Measurements from ENCODE around the gene RYR3.

Gene RYR3

DNA sequence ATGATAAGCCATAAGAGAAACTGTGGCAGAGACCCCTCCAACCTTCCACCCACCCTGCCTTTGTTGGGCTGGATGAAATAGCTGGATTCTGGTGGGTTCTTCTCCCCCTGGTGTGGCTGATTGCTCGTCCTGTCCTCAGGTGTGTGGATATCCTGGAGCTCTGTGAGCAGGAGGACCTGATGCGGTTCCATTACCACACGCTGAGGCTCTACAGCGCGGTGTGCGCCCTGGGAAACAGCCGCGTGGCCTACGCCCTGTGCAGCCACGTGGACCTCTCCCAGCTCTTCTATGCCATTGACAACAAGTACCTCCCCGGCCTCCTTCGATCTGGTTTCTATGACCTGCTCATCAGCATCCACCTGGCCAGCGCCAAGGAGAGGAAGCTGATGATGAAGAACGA is 351.2 kb downstream of the RYR3 start:
- no peak for DNase-seq

DNA sequence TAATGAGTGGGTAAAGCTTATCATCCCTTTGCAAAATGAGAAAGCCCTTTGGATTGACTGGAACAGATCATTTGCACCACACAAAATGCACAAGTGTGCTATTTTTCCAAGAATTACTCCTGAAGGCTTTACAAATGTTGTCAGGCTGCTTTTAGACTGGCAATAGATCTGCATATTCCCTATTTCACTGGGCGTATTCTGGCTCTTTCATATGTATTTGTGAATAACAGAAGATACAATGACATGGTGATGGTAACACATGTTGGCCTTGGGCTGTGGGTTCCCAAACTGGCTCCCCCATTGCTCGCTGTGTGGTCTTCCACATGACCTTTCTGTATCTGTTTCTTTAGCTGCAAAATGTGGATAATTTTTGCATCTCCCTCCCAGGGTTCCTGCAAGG is 354.2 kb downstream of the RYR3 start:
- DNase-seq, result no peak

DNA sequence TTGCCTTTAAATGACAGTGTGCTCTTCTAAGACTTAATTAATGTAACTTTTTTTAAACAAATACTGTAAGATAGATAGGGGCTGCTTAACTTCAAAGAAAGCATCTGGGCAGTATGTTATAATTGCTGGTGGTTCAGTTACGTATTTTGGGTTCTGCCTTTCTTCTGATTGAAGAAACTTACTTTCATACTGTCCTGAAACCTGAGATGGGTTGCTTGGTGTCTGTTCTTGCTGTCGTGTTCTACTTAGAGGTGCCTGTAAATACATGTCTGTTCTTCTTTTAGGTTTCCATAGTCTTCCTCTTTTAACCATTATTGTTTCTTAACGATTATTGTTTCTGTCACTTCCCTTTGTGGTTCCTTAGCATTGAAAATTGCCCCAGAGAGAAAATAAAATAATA is 359.8 kb downstream of the RYR3 start:
- DNase-seq, result no peak

DNA sequence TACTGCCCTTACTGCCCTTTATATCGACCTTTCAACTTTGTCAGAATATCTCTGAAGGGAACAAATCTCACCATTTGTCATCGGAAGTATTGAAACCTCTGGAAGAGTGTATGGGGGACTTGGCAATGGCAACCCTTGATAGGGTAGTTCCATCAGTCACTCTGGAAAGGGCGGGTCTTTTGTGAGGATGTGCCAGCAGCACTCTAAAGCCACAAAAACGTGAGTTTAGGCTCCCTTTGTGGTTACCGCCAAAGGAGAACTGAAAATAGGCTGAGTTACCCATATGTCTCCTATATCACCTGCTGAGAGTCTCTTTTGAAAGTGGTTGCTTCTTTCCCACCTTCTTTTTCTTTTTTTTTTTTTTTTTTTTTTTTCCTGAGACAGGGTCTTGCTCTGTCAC is 360.7 kb downstream of the RYR3 start:
- no peak for DNase-seq

DNA sequence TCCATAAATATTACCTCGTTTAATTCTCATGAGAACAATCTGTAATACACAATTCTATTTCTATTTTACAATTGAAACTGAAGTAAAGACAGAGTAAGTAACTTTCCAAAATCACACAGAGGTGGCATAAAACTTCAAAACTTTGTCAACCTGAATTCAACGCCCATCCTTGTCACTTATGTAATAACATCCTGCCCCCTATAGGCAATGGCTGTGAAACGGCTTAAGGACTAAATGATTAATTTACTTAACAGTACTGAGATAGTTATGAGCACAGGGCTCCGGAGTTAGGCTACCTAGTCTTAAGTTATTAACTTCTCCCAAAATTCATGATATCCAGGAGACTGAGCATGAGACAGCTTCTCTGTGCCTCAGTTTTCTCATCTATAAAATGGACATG is 364.5 kb downstream of the RYR3 start:
- peak; percentile 1 for DNase-seq

DNA sequence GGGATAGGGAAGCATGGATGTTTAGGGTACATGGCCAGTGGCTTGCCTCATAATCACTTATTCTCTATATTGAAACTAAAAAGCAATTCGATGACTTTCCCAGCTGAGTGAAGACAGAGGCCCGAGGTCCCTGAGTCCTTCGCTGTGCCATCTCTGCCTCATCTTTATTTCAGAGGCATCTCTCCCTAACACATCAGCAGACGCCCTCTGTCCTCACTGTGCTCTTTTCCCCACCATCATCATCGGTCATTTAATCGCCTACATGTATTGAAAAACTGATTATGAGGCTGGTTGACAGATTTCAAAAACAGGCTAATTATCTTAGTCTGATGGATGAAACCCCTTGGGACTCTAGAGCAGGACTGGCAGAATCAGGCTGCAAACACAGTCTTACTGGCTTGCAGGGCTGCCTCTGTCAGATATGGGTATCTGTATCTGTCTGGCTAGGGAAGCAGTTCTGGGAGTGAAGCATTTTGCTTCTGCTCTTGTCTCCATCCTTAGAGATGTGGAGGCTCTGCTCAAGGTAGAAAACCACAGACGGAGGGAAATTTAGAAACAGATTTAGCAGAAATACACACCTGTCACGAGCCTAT is 366.6 kb downstream of the RYR3 start:
- no peak for DNase-seq

DNA sequence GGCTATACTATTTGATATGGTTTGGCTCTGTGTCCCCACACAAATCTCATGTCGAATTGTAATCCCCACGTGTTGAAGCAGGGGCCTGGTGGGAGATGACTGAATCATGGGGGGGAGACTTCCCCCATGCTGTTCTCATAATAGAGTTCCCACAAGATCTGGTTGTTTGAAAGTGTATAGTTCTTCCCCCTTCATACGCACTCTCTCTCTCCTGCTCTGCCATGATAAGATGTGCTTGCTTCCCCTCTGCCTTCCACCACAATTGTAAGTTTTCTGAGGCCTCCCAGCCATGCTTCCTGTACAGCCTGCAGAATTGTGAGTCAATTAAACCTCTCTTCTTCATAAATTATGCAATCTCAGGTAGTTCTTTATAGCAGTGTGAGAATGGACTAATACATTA is 367.4 kb downstream of the RYR3 start:
- DNase-seq, result no peak

DNA sequence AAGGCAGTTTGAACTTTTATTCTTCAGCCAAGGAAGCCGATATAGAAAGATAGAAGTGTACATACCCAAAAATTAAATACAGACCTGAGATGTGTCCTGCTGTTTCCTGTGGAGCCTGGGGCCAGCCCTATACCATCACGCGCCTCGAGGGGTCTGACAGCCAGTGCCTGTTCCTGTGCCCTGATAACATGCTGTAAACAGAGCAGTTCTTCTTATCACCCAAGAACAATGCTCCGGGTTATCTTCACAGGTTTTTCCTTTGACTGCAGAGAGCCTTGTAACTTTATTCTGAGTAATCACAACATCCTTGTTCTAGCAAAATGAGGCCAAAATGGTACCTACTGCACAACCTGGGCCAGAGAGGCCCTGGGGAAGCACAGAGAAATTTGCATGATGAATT is 367.8 kb downstream of the RYR3 start:
- DNase-seq, result no peak

DNA sequence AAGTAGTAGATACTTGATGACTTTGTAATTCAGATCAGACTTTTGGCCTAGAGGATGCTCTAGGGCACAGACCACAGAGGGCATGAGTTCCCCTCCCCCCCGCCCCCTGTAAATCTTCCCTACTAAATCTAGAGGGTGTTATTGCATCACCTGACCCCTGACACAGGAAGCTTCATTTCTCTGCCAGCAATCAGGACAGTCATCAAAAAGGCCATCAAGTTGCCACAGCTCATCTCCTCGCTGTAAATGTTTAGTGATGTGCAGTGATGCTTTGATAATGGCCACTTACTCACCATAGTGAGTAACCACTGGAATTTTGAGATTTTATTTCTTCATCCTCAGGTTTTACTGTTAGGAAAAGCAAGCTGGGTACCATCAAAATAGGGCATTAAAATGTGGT is 368.3 kb downstream of the RYR3 start:
- DNase-seq, result no peak

DNA sequence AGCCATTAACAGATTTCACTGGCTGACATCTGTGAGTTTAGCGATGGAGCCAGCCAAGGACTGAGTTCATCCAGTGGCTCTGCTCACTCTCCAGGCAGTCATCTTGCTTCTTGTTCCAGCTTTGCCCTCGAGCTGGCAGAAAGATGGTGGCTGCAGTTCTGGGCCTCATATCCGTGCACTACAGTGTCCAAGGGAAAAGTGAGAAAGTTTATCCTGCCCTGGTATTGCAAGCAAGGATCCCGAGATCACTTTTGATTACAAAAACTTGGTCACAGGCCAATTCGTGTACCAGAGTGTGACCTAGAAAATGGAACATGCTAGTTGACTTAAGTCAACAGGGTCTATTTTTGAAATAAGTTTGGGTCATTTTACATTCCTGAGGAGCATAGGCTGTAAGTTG is 369.6 kb downstream of the RYR3 start:
- no peak for DNase-seq

DNA sequence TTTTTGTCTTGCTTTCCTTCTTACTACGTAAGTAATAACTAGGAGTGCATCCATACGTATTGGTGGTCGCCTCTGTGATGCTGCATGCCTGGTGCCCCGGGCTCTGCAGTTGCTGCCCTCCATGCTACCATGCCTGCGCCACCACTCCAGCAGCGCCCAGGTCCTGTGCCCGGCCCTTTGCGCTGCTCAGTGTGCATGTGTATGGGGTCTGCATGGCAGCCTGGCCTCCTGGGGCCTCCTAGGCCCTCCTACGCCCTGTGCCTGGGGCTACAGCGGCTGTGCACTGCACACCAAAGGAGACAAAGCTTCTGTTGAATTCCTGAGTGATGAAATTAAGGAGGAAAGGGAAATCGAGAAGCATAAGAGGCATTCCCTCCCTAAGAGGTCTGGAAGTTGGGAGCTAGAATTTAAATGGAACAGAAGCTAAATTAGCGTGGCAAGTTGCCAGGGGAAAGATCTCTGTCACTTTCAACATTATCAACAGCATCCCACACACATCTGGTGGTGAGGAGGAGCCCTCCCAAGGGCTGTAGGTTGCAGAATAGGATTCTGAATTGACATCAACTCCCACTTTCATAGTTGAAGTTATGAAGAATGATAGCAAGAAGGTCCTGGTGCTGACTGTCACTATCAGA is 382.5 kb downstream of the RYR3 start:
- DNase-seq, result no peak

DNA sequence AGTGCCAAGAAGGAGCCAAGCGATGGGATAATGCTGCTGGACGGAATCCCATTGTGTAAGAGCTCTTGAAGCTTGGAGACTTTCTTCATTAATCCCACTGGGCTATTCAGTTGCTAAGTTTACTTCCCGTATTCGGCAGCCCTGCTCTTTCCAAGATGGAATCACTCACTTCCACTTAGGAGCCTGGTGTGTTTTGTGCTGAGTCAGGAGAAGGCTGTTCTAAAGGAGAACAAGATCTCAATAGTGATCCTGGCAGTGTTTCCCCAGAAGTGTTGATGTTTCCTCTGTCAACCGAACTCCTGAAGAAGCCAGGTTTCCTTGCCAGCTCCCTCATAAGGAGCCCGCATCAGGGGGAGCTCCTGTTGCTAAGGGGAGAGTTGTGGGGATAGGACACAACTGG is 387.4 kb downstream of the RYR3 start:
- no peak for DNase-seq

DNA sequence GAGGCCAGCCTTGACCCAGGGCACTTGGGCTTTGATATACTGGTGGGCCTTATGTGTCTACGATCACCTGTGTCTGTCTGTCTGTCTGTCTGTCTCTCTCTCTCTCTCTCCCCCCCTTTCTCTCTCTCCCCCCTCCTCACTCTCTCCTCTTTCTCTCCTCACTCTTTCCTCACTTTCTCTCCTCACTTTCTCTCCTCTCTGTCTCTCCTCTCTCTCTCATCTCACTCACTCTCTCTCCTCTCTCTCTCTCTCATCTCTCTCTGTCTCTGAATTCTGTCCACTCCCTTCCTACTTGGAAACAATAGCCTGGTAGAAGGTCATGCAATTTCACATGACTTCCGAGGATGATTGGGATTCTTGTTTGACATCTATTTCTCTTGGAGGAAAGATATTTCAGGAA is 388.4 kb downstream of the RYR3 start:
- no peak for DNase-seq

DNA sequence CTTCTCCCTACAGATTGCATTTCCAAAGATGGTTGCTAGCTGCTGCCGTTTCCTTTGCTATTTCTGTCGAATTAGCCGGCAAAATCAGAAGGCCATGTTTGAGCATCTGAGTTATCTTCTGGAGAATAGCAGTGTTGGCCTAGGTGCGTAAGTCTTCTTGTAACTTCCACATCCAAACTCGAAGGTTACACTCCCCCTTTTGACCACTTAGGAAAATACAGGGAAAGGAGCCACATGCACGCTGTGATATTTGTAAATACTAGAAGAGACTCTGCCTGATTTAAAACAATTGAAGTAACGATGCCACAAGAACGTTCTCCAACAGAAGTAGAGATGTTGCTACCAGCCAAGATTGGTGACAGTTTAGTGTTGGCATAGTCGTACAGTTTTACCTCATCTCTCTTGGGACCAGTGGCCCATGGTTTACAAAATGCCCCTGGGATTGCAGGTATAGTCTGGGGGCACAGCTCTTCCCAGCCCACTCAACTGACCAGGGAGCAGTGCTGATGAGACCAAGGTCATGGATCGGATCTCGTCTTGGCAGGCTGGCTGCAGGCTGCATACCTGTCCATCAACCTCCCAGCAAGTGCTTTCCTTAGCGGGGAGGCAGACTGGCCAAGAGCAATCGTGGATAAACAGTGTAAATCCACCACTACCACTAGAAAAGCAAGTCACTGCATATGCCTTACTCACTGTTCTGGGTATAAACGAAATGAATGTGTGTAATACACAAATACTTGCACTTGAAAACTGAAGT is 389.1 kb downstream of the RYR3 start:
- DNase-seq, result no peak

DNA sequence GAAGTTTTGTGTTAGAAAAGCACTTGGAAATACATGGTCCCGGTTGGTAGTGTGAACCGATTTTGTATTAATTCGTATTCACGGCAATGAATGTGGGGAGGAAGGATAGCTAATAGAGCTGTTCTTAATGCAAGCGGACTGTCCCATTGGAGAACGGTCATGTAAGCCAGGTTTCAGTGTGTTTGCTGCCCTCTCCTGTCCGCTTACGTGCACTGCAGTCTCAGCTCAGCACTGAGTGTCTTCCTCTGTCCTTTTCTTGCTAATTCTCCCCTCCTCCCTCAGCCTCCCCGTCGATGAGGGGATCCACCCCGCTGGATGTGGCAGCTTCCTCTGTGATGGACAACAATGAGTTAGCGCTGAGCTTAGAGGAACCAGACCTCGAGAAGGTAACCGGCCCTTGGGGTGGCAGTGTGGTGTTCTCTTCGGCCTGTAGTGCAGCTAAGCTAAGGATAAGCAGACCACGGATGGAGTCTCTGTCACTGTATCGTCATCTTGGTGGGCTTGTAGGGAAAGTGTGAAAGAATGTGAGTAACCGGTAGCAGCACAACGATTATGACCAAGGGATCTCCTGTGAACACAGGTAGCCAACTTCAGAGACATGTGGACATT is 390.0 kb downstream of the RYR3 start:
- DNase-seq, result peak; percentile 12

DNA sequence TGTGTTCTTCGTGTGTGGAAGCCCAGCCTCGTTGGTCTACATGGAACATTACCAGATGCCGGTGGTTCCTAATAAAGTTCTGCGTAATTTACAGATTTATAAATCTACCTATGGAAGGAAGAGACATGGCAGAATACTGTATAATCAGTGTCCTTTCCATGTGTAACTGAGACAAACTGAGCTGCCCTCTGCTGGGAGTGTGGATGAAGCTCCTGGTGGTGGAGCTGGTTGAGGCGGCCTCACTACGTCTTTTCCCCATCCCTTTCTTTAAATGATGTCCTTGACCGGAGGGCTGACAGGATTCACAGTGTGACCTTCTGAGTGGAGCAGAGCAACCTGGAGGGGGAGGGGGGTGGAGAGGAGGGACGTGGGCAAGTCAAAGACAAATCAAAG is 390.5 kb downstream of the RYR3 start:
- no peak for DNase-seq

DNA sequence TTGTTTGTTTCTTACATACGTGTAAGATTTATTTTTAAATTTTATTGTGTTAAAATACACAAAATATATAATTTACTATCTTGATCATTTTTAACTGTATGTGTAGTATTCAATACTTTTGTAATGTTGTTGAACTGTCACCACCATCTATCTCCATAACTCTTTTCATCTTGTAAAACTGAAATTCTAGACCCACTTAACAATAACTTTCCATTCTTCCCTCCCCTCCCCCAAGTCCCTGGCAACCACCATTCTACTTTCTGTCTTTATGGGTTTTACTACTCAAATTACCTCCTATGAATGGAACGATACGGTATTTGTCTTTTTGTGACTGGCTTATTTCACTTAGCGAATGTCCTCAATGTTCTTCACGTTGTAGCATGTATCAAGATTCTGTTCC is 395.4 kb downstream of the RYR3 start:
- no peak for DNase-seq

DNA sequence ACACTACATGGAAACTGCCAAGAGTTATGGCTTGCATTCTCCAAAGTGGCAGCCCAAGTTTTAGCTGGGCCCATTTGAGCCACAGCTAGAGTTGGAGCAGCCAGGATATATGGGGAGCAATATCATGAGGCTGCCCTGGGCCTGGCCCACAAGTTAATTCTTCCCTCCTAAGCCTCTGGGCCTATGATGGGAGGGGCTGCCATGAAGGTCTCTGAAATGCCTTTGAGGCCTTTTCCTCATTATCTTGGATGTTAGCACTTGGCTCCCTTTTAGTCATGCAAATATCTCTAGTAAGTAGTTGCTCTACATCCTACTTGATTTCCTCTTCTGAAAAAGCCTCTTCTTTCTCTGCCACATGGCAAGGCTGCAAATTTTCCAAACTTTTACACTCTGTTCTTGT is 400.0 kb downstream of the RYR3 start:
- no peak for DNase-seq

DNA sequence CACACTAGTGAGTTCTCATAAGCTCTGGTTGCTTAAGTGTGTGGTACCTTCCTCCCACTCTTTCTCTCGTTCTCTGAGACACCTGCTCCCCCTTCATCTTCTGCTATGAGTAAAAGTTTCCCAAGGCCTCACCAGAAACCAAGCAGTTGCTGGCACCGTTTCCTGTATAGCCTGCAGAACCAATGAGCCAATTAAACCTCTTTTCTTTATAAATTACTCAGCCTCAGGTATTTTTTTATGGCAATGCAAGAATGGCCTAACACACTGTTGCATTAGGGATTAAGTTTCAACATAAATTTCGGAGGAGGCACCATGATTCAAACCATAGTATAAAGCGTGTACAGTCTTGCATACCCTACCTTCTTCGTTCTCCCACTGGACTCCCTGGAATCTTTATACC is 405.3 kb downstream of the RYR3 start:
- no peak for DNase-seq

DNA sequence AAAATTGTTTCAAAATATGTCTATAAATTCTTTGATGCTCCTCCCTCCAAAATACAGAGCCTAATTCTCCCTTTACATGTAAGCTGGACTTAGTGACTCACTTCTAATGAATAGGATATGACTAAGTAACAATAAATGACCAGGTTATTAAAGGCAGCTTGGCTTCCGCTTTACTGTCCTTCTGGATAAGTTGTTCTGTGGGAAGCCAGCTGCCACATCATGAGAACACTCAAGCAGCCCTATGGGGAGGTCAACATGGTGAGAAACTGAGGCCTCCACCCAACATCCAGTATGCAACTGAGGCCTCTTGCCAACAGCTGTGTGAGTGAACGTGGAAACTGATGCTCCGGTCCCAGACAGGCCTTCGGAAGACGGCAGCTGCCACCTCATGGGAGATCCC is 410.2 kb downstream of the RYR3 start:
- DNase-seq, result no peak

DNA sequence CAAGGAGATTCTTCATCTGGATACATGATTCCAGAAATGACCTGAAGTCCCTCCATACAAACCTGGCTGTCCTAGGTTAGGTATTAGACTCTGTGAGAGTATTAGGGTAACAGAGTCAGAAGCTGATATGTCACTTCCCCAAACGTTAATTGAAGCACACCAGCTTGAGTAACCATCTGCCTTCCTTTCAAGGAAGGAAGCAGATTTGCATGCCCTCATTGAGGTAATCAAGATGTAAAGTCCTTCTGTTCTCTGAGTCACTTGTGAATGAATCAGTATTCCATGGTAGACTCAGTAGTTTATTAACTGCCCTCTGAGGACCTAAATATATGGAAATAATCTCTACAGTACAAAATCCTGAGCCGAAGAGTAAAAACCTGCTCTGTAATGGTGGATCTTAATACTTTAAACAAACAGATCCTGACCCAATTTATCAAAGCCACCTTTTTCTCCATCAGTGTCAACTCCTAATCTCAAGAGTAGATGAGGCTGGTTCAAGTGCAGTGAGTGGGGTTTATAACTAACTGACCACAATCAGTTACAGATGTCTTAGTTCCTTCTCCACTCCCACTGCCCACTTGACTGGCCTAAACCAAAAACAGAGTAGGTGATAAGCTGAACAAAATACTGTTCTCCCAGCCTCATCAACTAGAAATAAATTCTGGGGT is 411.4 kb downstream of the RYR3 start:
- DNase-seq, result no peak

DNA sequence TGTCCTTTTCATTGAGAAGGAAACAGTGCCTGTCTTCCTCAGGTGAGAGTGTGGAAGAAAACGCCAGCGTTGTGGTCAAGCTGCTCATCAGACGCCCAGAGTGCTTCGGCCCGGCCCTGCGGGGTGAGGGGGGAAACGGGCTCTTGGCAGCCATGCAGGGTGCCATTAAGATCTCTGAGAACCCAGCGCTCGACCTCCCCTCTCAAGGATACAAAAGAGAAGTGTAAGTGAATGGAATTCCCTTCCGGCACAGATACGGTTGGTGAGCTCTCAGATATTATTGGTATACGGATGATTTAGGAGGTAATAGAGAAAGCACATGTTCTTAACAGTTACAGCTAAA is 411.9 kb downstream of the RYR3 start:
- no peak for DNase-seq

DNA sequence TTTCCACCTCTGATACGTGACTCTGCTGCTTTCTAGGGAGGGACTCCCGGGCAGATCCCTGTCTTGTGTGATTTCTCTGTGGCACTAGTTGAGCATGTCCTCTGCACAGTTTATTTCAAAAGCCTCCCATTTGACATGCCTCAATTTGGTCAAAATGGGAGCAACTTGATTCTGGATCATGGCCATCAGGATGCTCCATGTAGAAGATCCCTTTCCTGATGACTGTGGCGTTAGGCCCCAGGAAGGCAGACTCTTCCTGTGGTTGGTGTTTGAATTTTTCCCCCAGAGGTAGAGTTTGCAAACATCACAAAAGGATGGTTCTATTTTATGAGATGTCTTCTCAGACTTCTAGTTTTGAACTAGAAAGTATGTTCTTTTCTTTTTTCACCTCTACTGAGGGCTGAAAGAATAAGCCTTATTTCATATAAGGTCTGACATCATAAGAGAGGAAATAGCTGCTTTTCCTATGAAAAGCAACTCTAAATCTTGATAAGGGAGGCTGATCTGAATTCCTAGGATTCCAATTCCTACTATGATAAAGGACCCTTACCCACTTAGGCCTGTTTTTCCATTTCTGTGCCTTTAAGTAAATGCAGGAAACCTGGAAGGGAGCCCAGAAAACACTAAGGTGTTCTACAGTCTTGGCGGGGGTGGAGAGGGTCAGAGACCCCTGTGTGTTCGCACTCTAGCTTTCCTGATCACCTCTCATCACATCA is 413.7 kb downstream of the RYR3 start:
- DNase-seq, result no peak

Measured in SHP77 treated with DMSO at 0.1 percent for 48 hours (cell line).